Measurements from ENCODE around the gene FAM90A26. TPM values are rescaled to one million over a fixed set of nuclear protein-coding genes. Genes with fewer than 3 reads are reported as not detected.
"Not testable (repeated sequence)": the region's sequence is repeated elsewhere in the genome, so short reads cannot be mapped to it uniquely, and the experiment has no call there.

Gene FAM90A26
- total and polyA plus RNA-seq, 5 donors, result not detected

DNA sequence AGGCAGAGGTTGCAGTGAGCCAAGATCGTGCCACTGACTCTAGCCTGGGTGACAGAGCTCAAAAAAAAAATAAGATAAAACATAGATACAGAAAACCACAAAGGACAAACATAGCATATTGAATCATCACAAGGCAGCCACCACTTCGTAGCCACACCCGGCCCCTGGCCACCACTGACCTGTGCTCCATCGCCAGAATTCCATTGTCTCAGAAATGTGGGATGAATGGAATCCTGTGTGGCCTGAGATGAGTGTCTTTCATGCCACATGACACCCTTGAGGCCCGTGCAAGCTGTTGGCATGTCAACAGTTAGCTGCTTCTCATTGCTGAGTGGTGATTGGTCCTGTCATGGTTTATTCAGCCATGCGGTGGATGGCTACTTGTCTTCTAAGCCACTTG, 10.2 kb upstream of the FAM90A26 start:
- H3K4me3 ChIP-seq (ENCODE audit: low read length); H3K27me3 ChIP-seq (ENCODE audit: control insufficient read depth, insufficient read depth); ATAC-seq; H3K4me1 ChIP-seq (ENCODE audit: control insufficient read depth, insufficient read depth, low read length); intact Hi-C loops (cut with DNase I); DNase-seq; H3K9me3 ChIP-seq (ENCODE audit: control insufficient read depth, low read length); H3K27ac ChIP-seq (ENCODE audit: low read length): not testable (repeated sequence)
- WGBS, result 83% methylated on average over 6 of the region's 6 CpGs

DNA sequence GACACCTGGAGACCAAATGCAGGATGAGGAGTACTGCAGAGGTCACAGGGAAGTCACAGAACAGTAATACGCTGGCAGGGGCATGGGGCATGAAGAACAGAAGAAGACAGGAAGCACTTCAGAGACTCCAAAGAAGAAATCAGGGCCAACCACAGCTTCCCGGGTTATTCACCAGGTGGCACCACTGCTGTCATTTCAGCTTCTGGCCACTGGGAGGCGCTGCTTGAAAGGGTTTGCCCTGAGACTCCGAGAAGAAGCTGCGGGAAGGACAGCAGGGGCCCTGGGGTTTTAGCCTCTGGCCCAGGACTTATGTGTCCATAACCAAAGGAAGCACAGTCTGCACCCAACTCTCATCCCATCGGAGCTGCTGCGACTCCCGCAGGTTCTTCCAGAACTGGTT, 4.2 kb upstream of the FAM90A26 start:
- ATAC-seq; H3K4me3 ChIP-seq (ENCODE audit: low read length); H3K27ac ChIP-seq (ENCODE audit: low read length); DNase-seq; H3K27me3 ChIP-seq (ENCODE audit: control insufficient read depth, insufficient read depth); intact Hi-C loops (cut with DNase I); H3K9me3 ChIP-seq (ENCODE audit: control insufficient read depth, low read length); H3K4me1 ChIP-seq (ENCODE audit: control insufficient read depth, insufficient read depth, low read length): not testable (repeated sequence)
- 16% methylated on average over 8 of the region's 8 CpGs for WGBS

DNA sequence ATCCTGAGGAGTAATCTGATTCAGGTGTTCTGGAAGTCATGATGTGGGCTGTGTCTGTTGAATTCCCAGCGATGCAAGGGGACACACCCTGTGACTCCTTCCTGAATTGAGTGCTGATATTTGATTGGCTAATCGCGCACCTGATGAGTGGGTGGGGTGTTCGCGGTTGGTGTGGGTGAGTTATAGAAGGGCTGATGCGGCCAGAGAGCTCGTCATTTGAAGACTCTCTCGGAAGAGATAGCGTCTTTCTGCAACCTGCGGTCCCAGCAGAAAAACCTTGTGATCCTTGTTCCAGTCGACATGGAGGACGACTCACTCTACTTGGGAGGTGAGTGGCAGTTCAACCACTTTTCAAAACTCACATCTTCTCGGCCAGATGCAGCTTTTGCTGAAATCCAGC, 40.1 kb downstream of the FAM90A26 start, which contains the start of gene USP17L10:
Gene USP17L10 (plus strand): TSS at position 301 of the 400 bp plus-strand sequence. CDS start 0 bp downstream, at position 301.
- H3K9me3 ChIP-seq (ENCODE audit: control insufficient read depth, low read length); H3K27ac ChIP-seq (ENCODE audit: low read length); H3K4me3 ChIP-seq (ENCODE audit: low read length); intact Hi-C loops (cut with DNase I); H3K4me1 ChIP-seq (ENCODE audit: control insufficient read depth, insufficient read depth, low read length); DNase-seq; ATAC-seq; H3K27me3 ChIP-seq (ENCODE audit: control insufficient read depth, insufficient read depth): not testable (repeated sequence)
- WGBS, result 86% methylated on average over 11 of the region's 13 CpGs

DNA sequence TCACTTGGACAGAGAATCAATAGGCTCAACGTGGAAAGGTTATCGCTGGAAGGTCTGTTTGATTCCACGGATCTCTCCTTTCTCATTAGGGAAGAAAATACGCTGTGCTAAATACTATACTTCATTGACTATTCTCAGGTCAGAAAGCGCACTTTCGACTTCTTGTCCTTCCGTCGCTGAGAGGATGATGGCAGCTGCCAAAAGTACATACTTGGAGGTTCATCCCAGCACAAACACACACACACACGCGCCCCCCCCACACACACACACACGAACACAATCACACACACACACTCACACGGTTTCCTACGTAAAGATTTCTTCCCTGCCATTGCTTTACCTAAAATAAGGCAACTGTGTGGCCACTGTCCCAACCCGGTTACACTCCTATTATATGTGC, 44.5 kb downstream of the FAM90A26 start:
- H3K9me3 ChIP-seq (ENCODE audit: control insufficient read depth, low read length); H3K4me3 ChIP-seq (ENCODE audit: low read length); ATAC-seq; H3K27ac ChIP-seq (ENCODE audit: low read length); intact Hi-C loops (cut with DNase I); H3K27me3 ChIP-seq (ENCODE audit: control insufficient read depth, insufficient read depth); H3K4me1 ChIP-seq (ENCODE audit: control insufficient read depth, insufficient read depth, low read length): not testable (repeated sequence)
- WGBS, result 83% methylated on average over 11 of the region's 14 CpGs
- peak; percentile 0 to 25 (median 18) for DNase-seq

DNA sequence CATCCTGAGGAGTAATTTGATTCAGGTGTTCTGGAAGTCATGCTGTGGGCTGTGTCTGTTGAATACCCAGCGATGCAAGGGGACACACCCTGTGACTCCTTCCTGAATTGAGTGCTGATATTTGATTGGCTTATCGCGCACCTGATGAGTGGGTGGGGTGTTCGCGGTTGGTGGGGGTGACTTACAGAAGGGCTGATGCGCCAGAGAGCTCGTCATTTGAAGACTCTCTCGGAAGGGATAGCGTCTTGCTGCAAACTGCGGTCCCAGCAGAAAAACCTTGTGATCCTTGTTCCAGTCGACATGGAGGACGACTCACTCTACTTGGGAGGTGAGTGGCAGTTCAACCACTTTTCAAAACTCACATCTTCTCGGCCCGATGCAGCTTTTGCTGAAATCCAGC, 44.9 kb downstream of the FAM90A26 start, which contains the start of gene USP17L11:
Gene USP17L11 (plus strand): TSS at position 301 of the 400 bp plus-strand sequence. CDS start 0 bp downstream, at position 301.
- H3K27me3 ChIP-seq (ENCODE audit: control insufficient read depth, insufficient read depth); intact Hi-C loops (cut with DNase I): not testable (repeated sequence)

GRCh38 chr4:9219852-9220251, 49.6 kb downstream of the FAM90A26 start, which contains the start of gene USP17L12:
Gene USP17L12, plus strand, starts transcription at chr4:9220152. Its CDS starts 0 bp downstream, at chr4:9220152.
- H3K27me3 ChIP-seq (ENCODE audit: control insufficient read depth, insufficient read depth); ATAC-seq; H3K4me1 ChIP-seq (ENCODE audit: control insufficient read depth, insufficient read depth, low read length); intact Hi-C loops (cut with DNase I); DNase-seq; H3K27ac ChIP-seq (ENCODE audit: low read length); H3K9me3 ChIP-seq (ENCODE audit: control insufficient read depth, low read length); H3K4me3 ChIP-seq (ENCODE audit: low read length): not testable (repeated sequence)
- WGBS, result no CpG with 5 or more reads among the region's 13 CpGs

More for the DNA sequence above, 44.9 kb downstream of the FAM90A26 start, which contains the start of gene USP17L11:
- H3K4me3 ChIP-seq (ENCODE audit: low read length); DNase-seq; H3K9me3 ChIP-seq (ENCODE audit: control insufficient read depth, low read length); ATAC-seq; H3K27ac ChIP-seq (ENCODE audit: low read length); H3K4me1 ChIP-seq (ENCODE audit: control insufficient read depth, insufficient read depth, low read length): not testable (repeated sequence)
- 89% methylated on average over 8 of the region's 14 CpGs for WGBS

- intact Hi-C loops (cut with DNase I); ATAC-seq; H3K4me1 ChIP-seq (ENCODE audit: control insufficient read depth, insufficient read depth, low read length); H3K4me3 ChIP-seq (ENCODE audit: low read length); DNase-seq; H3K9me3 ChIP-seq (ENCODE audit: control insufficient read depth, low read length); H3K27ac ChIP-seq (ENCODE audit: low read length); H3K27me3 ChIP-seq (ENCODE audit: control insufficient read depth, insufficient read depth): not testable (repeated sequence)
- WGBS, result no CpG with 5 or more reads among the region's 14 CpGs
Measured at GRCh38 chr4:9224596-9224995, 54.4 kb downstream of the FAM90A26 start, which contains the start of gene USP17L13. Gene USP17L13, plus strand, starts transcription at chr4:9224896. Its CDS starts 0 bp downstream, at chr4:9224896.

Other genes with a start within 250 kb of the FAM90A26 start
- not detected for gene USP17L10, start 40.2 kb downstream of the FAM90A26 start, total RNA-seq
- not detected for gene USP17L10, start 40.2 kb downstream of the FAM90A26 start, polyA plus RNA-seq
- not detected for gene USP17L11, start 45.0 kb downstream of the FAM90A26 start, total RNA-seq
- gene USP17L11, start 45.0 kb downstream of the FAM90A26 start, polyA plus RNA-seq, result not detected
- not detected for gene USP17L12, start 49.7 kb downstream of the FAM90A26 start, total RNA-seq
- gene USP17L12, start 49.7 kb downstream of the FAM90A26 start, polyA plus RNA-seq, result not detected
- not detected for gene USP17L13, start 54.5 kb downstream of the FAM90A26 start, total RNA-seq
- gene USP17L13, start 54.5 kb downstream of the FAM90A26 start, polyA plus RNA-seq, result not detected
- gene USP17L15, start 64.0 kb downstream of the FAM90A26 start, total RNA-seq, result not detected
- gene USP17L15, start 64.0 kb downstream of the FAM90A26 start, polyA plus RNA-seq, result not detected
- gene USP17L17, start 73.5 kb downstream of the FAM90A26 start, total RNA-seq, result not detected
- gene USP17L17, start 73.5 kb downstream of the FAM90A26 start, polyA plus RNA-seq, result not detected
- not detected for gene USP17L18, start 78.2 kb downstream of the FAM90A26 start, total RNA-seq
- not detected for gene USP17L18, start 78.2 kb downstream of the FAM90A26 start, polyA plus RNA-seq
- not detected for gene USP17L19, start 83.0 kb downstream of the FAM90A26 start, total RNA-seq
- gene USP17L19, start 83.0 kb downstream of the FAM90A26 start, polyA plus RNA-seq, result not detected
- not detected for gene USP17L20, start 87.7 kb downstream of the FAM90A26 start, total RNA-seq
- gene USP17L20, start 87.7 kb downstream of the FAM90A26 start, polyA plus RNA-seq, result not detected
- gene USP17L21, start 92.5 kb downstream of the FAM90A26 start, total RNA-seq, result not detected
- gene USP17L21, start 92.5 kb downstream of the FAM90A26 start, polyA plus RNA-seq, result not detected
- not detected for gene USP17L22, start 97.2 kb downstream of the FAM90A26 start, total RNA-seq
- not detected for gene USP17L22, start 97.2 kb downstream of the FAM90A26 start, polyA plus RNA-seq
- gene USP17L24, start 154.8 kb downstream of the FAM90A26 start, total RNA-seq, result not detected
- gene USP17L24, start 154.8 kb downstream of the FAM90A26 start, polyA plus RNA-seq, result not detected
- not detected for gene USP17L25, start 159.5 kb downstream of the FAM90A26 start, total RNA-seq
- not detected for gene USP17L25, start 159.5 kb downstream of the FAM90A26 start, polyA plus RNA-seq
- not detected for gene USP17L26, start 164.2 kb downstream of the FAM90A26 start, total RNA-seq
- gene USP17L26, start 164.2 kb downstream of the FAM90A26 start, polyA plus RNA-seq, result not detected
- not detected for gene USP17L5, start 169.0 kb downstream of the FAM90A26 start, total RNA-seq
- gene USP17L5, start 169.0 kb downstream of the FAM90A26 start, polyA plus RNA-seq, result not detected
- not detected for gene USP17L27, start 173.7 kb downstream of the FAM90A26 start, total RNA-seq
- gene USP17L27, start 173.7 kb downstream of the FAM90A26 start, polyA plus RNA-seq, result not detected
- gene USP17L28, start 178.5 kb downstream of the FAM90A26 start, total RNA-seq, result not detected
- not detected for gene USP17L28, start 178.5 kb downstream of the FAM90A26 start, polyA plus RNA-seq
- not detected for gene USP17L29, start 183.2 kb downstream of the FAM90A26 start, total RNA-seq
- gene USP17L29, start 183.2 kb downstream of the FAM90A26 start, polyA plus RNA-seq, result not detected
- gene USP17L30, start 192.7 kb downstream of the FAM90A26 start, total RNA-seq, result not detected
- gene USP17L30, start 192.7 kb downstream of the FAM90A26 start, polyA plus RNA-seq, result not detected

Data from right cardiac atrium (tissue), 5 donors.